Bronchial epithelial cell (primary cell): Measurements from ENCODE around the gene PCNX2. TPM values are rescaled to one million over a fixed set of nuclear protein-coding genes. Genes with fewer than 3 reads are reported as not detected.

Experiments used
- DNase-seq: peaks from one replicate; pipeline ENCODE4 v3.0.0-alpha.2; 2010; ENCODE audit warnings: low read depth
- FAIRE-seq: peaks from 2 replicates; lab custom pipeline; 2011; peaks lifted over from hg19 to GRCh38; lab: Jason Lieb, UNC
- H3K27me3 ChIP-seq: 2 replicates; pipeline ENCODE4 v1.5.1; 2011; ENCODE audit warnings: low read length; ENCODE audit not compliant: control insufficient read depth, insufficient read depth
- H3K36me3 ChIP-seq: 2 replicates; pipeline ENCODE4 v1.5.1; 2011; ENCODE audit warnings: low read length; ENCODE audit not compliant: control insufficient read depth, insufficient read depth
- H3K4me3 ChIP-seq: 2 replicates; pipeline ENCODE4 v1.5.1; 2011; ENCODE audit warnings: mild to moderate bottlenecking, low read depth, low read length, control low read depth
- CTCF ChIP-seq: IDR thresholded peaks from 2 replicates; pipeline ENCODE4 v1.5.1; 2011; ENCODE audit warnings: mild to moderate bottlenecking, moderate library complexity, low read length, control low read depth, inconsistent platforms; ENCODE audit not compliant: insufficient read depth, severe bottlenecking
- total RNA-seq: library from RNA; depleted of rRNA; stranded (reverse); fragments of >200 nt; gene quantifications from 2 replicates; pipeline ENCODE4 v1.2.1, GENCODE V29; 2014

Gene PCNX2
- total RNA-seq, 1 donor from 2014 or later, result 30.3 TPM

- no peak for DNase-seq
- no peak for TF ChIP-seq CTCF
- no peak overlapping the region for H3K4me3 ChIP-seq
- no peaks in the 10 kb centered on the region for H3K36me3 ChIP-seq
- FAIRE-seq, result no peak
- H3K27me3 ChIP-seq, result no peaks in the 10 kb centered on the region
These were observed 37.6 kb upstream of the PCNX2 start for GRCh38 chr1:233333086-233333485.

GRCh38 chr1:233331676-233332519, 36.4 kb upstream of the PCNX2 start:
- DNase-seq (peak; percentile 4), FAIRE-seq (no peak)
- no peak overlapping the region for H3K4me3 ChIP-seq
- no peaks in the 10 kb centered on the region for H3K27me3 ChIP-seq
- no peaks in the 10 kb centered on the region for H3K36me3 ChIP-seq
- no peak for TF ChIP-seq CTCF

DNA sequence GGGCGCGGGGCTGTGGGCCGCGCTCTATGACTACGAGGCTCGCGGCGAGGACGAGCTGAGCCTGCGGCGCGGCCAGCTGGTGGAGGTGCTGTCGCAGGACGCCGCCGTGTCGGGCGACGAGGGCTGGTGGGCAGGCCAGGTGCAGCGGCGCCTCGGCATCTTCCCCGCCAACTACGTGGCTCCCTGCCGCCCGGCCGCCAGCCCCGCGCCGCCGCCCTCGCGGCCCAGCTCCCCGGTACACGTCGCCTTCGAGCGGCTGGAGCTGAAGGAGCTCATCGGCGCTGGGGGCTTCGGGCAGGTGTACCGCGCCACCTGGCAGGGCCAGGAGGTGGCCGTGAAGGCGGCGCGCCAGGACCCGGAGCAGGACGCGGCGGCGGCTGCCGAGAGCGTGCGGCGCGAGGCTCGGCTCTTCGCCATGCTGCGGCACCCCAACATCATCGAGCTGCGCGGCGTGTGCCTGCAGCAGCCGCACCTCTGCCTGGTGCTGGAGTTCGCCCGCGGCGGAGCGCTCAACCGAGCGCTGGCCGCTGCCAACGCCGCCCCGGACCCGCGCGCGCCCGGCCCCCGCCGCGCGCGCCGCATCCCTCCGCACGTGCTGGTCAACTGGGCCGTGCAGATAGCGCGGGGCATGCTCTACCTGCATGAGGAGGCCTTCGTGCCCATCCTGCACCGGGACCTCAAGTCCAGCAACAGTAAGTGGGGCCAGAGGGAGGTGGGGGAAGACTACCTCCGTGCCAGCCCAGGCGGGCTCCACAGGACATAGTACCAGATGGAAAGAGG, 32.8 kb upstream of the PCNX2 start:
- FAIRE-seq, result no peak

DNA sequence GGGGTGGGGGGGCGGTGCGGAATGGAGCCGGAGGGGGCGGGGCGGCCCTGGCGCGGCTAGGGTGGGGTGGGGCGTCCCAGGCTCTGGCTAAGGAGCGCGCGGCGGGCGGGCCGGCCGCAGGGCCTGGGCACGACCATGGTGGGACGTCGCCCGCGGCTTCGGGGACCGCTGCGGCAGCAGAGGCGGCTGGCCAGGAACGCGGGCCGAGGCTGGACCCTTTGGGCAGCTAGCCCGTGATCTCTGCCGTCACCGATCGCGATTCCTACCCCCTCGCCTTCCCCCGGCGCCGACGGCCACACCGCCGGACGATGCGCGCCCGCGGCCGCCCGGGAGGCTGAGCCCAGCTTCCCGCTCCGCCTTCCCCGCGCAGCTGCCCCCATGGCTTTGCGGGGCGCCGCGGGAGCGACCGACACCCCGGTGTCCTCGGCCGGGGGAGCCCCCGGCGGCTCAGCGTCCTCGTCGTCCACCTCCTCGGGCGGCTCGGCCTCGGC, 32.2 kb upstream of the PCNX2 start, which contains the start of gene MAP3K21:
MAP3K21 (plus strand) TSS at position 74 of the 491 bp plus-strand sequence; CDS start at position 379, 305 bp downstream.
- H3K27me3 ChIP-seq, result no peaks in the 10 kb centered on the region
- DNase-seq (peak; percentile 4), FAIRE-seq (no peak)
- no peaks in the 10 kb centered on the region for H3K36me3 ChIP-seq
- H3K4me3 ChIP-seq, result peak within 1 kb of the TSS; percentile 76
- TF ChIP-seq CTCF, result no peak

More for the DNA sequence above, 32.8 kb upstream of the PCNX2 start:
- Histone ChIP-seq H3K36me3 (no peaks in the 10 kb centered on the region), H3K27me3 (no peaks in the 10 kb centered on the region), H3K4me3 (peak overlapping the region; percentile 76)
- peak; percentile 8 for DNase-seq
- no peak for TF ChIP-seq CTCF

DNA sequence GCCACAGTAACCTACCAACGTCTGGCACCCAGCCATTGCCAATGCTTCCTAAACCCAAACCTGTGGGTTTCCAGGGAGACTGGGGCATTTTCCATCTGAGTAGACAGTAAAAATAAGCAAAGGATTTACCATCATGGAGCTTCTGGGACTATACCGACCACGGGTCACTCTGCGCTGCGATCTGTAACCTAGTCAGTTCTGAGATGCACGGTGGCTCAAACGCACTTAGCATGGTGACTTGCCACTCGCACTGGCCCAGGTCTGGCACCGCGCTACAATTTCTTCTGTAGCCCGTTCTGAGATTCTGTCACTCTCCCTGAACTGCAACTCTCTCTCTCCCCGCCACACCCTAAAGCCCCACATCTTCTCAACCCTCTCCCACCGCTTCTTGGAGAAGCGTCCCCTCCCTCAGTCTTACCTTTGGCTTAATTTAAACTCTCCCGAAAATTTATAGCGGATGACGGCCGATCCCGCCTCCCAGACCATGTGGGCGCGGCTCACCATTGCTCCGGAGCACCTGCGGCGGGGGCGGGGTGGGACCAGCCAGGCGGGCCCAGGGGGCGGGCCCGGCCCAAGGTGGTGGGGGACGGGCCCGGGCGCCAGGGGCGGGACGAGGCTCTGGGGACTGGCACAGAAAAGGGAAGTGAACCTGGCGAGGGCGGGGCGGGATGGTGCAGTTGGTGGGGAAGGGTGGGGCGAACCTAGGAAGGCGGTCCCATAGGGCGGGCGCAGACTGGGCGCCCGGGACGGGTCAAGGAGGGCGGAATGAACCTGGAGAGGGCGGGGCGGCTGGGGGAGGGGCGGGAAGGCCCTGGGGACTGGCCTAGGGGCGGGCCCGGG, 31.5 kb upstream of the PCNX2 start:
- DNase-seq (peak; percentile 85), FAIRE-seq (no peak)
- no peaks in the 10 kb centered on the region for H3K27me3 ChIP-seq
- TF ChIP-seq CTCF, result no peak
- no peaks in the 10 kb centered on the region for H3K36me3 ChIP-seq
- peak overlapping the region; percentile 76 for H3K4me3 ChIP-seq
